Right renal cortex interstitium (tissue), 3 donors: ENCODE results near the gene EDIL3. TPM values are rescaled to one million over a fixed set of nuclear protein-coding genes. Genes with fewer than 3 reads are reported as not detected.
"Not testable (repeated sequence)": the region's sequence is repeated elsewhere in the genome, so short reads cannot be mapped to it uniquely, and the experiment has no call there.

Experiments
- DNase-seq, 3 donors: peaks; one replicate each; pipeline ENCODE4 v3.0.0-alpha.2; 2013; ENCODE audit warnings: low read depth in 3 of 3, low spot score in 2 of 3
- polyA plus RNA-seq, 3 donors: library from polyadenylated mRNA; unstranded; fragments of 120-200 nt; gene quantifications; one replicate each; pipeline ENCODE4 v1.2.1, GENCODE V29; 2013; ENCODE audit not compliant: insufficient read length in 3 of 3

Gene EDIL3
- polyA plus RNA-seq, 3 donors = 55.1 to 62.6 (median 59.4) TPM

DNA sequence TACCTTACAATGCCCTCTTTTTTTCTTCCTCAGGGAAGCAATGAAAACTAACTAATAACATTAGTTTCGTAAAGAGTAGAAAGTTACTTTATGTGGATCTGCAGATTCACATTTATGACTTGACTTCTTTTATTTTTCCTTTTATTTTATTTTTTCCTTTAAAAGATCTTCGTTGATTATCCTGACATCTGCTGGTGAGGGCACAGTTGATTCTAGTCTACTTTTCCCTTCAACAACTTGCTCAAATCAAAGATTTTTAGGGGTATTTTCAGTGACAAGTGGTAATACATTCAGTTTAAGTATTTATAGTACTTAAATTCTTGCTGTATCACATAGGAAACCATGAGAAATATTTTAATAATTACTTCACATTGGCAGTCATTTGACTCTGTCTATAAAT lies 4.9 kb downstream of the EDIL3 start:
- DNase-seq = no peak

- no peak for DNase-seq
Observed at GRCh38 chr5:84378961-84379360, 5.7 kb downstream of the EDIL3 start.

- DNase-seq = no peak
Observed at GRCh38 chr5:84378420-84378819, 6.3 kb downstream of the EDIL3 start.

GRCh38 chr5:84376346-84376745 lies 8.3 kb downstream of the EDIL3 start:
- no peak for DNase-seq

- DNase-seq = no peak
Observed at GRCh38 chr5:84374568-84374967, 10.1 kb downstream of the EDIL3 start.

DNA sequence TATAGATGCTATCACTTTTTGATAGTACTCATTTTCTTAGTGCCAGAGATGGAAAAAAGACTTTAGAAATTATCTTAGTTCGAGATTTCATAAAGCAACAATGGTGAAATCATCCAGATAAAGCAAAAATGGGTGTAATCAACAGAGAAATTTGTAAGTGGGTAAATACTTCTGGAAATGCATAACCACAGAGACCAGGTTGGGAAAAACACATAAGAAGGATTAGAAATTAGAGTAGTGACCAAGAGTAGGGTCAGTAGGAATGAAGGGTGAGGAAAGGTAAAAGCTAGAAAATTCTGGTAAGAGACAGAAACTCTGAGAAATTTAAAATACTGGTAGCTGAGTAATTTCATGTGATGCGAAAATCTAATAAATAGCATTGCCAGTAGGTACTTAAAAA lies 11.2 kb downstream of the EDIL3 start:
- no peak for DNase-seq

DNA sequence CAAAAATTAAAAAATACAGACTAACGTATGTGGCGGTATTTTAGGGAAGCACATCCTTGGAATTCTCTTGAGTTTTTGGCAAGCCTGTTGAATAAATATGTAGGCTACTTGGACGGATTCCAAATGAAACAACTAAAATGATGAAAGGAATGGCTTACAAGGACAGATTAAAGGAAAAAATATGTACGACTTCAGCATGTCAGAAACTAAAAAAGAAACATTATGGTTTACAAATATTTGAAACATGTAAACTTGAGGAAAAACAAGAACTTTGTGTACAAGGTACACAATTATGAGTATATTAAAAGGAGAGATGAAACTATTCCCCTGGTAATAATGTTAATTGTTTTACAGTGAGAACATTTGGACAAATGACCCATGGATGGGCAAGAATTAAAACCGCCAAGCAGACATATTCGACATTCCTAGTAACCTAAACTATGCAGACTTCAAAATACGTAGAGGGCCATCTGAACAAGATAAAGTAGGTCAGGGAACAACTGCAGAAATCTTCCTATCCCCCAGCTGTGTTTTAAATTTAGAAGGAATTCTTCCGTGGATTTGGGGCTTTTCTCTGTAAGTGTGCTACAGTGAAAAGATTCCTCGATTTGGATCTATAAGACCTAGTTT lies 12.5 kb downstream of the EDIL3 start:
- no peak for DNase-seq

DNA sequence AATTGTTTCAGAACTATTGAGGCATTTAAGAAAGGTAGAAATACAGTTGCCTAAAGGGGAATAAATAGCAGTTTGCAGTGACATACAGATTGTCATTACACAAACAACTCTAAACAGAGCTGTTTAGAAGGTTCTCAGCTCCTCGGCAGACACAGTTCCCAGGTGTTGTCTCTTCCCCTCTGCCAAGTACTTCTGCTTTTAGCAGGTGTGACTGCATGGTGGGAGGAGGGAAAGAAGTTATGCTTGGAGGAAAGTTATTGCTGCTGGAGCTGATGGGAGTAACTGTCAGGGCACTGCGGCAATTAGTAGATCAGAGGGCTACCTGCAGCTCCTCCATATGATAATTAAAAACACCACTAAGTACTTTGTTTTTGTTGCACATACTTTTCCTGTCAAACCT lies 14.5 kb downstream of the EDIL3 start:
- DNase-seq = no peak

- DNase-seq = no peak
Observed at GRCh38 chr5:84364043-84364442, 20.6 kb downstream of the EDIL3 start.

DNA sequence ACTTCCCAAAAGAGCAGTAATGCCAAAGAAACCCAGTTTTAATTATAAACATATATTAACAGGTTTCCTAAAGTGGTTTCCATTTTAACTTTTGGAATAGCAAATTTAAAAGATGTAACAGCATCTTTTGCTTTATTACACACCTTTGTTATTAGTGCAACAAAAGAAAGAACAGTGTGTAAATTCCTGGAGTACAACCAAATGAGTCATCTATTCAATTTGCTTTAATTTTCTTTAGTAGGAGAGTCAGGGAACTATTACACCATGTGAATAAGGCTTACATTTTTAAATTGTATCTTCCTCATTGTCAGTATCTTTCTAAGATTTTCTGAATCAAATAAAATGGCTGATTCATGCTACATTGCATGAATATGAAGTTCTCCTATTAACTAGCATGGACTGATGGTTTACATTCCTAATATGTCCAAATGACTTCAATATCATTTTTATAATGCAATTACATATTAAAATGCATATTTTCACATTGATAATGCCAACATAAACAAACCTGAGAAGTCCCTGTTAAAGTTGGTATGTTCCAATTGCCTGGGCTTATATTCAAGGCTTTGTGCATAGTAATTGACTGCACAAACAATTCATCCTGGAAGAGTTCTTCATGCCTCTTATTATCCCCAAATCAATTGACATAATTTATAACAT lies 22.5 kb downstream of the EDIL3 start:
- no peak for DNase-seq

DNA sequence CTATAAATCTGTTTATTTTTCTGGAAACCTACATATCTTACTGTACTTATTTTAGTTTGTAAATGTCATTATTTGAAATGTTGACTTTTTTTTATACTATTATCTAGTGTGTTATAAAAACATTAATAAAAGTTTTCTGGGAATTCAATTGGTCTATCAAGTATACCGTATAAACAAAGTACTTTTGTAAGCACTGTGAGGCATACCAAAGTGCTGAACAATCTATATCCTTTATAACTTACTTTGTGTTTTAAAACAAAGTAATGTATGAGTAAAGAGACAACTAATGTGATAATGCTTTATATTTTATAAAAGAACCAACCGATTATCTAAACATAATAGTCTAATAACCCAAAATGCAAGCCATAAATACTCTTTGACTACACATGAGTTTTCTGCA lies 23.1 kb downstream of the EDIL3 start:
- no peak for DNase-seq

DNA sequence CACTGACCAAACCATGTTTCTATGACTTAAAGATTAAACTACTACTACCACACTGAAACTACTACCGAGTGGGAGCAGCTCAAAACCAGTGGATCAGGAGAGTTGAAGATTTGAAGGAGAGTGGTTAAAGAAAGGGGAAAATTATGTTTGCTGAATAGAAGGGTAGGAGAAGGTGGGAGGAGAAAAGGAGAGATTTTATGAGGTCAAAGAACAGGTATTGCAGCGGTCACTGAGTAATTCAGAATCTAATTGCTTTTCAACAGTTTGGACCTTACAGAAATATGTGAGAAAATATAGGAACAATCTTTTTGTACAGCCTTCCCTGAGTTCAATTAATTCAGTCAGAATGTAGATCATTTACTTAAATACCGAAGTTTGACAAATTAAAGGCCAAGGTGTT lies 24.6 kb downstream of the EDIL3 start:
- DNase-seq = no peak

- no peak for DNase-seq
Observed at GRCh38 chr5:84354101-84354500, 30.6 kb downstream of the EDIL3 start.

GRCh38 chr5:84344788-84345187 lies 39.9 kb downstream of the EDIL3 start:
- DNase-seq = no peak

- no peak for DNase-seq
Observed at GRCh38 chr5:84343171-84343570, 41.5 kb downstream of the EDIL3 start.

DNA sequence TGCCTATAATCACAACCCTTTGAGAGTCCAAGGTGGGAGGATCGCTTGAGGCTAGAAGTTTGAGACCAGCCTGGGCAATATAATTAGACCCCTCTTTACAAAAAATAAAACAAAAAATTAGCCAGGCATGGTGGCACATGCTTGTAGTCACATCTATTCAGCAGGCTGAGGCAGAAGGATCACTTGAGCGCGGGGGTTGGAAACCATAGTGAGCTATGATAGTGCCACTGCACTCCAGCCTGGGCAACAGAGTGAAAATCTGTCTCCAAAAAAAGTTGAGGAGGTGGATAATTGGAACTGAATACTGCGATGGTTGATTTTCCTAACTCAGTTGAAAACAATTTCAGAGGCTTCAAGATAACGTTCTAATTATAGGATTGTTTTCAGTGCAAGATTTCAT lies 52.6 kb downstream of the EDIL3 start:
- DNase-seq = no peak

- no peak for DNase-seq
Observed at GRCh38 chr5:84327591-84327990, 57.1 kb downstream of the EDIL3 start.

- DNase-seq = no peak
Observed at GRCh38 chr5:84322646-84323045, 62.0 kb downstream of the EDIL3 start.

DNA sequence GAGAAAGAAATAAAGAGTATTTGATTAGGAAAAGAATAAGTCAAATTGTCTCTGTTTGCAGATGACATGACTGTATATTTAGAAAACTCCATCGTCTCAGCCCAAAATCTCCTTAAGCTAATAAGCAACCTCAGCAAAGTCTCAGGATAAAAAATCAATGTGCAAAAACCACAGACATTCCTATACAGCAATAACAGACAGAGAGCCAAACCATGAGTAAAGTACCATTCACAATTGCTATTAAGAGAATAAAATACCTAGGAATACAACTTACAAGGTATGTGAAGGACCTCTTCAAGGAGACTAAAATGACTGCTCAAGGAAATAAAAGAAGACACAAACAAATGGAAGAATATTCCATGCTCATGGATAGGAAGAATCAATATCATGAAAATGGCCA lies 66.9 kb downstream of the EDIL3 start:
- not testable (repeated sequence) for DNase-seq

- not testable (repeated sequence) for DNase-seq
Observed at GRCh38 chr5:84312280-84312679, 72.4 kb downstream of the EDIL3 start.

DNA sequence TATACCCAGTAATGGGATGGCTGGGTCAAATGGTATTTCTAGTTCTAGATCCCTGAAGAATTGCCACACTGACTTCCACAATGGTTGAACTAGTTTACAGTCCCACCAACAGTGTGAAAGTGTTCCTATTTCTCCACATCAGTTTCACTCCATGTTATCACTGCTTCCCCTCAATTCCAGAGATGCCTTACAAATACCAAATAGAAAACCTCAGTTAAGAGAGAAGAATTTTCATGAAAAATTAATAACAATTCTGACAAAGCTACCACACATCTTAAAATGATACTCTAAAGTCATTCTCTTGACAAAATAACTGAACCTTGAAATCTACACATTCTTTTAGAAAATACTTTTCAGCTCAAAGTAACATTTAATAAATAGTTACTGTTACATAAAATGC lies 74.8 kb downstream of the EDIL3 start:
- not testable (repeated sequence) for DNase-seq

- no peak for DNase-seq
Observed at GRCh38 chr5:84306601-84307000, 78.1 kb downstream of the EDIL3 start.

DNA sequence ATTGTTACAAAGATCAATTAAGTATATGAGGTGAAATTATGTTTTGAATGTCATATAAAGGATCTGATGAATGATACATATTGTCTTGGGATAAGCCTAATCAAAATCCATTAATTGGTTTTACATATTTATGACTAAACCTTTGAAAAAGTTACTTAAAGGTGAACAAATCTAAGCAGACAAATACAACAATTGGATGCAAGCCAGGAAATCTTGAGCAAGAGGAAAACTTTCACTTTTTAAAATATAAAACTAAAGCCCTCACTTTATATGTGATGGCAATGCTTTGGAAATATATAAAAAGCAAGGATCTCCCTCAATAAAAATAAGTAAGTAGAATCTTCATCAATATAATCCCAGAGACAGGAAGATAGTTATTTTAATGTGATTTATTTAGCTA lies 80.1 kb downstream of the EDIL3 start:
- no peak for DNase-seq
